ENCODE results near the gene GRN.
"Not testable (repeated sequence)": the region's sequence is repeated elsewhere in the genome, so short reads cannot be mapped to it uniquely, and the experiment has no call there.

The GRN gene

GRCh38 chr17:44361292-44362260 lies 16.5 kb downstream of the GRN start:
- no peak for DNase-seq (ENCODE audit: low spot score)

- no peak for DNase-seq (ENCODE audit: low spot score)
Observed at GRCh38 chr17:44362459-44362948, 17.4 kb downstream of the GRN start.

GRCh38 chr17:44362949-44363612 lies 18.0 kb downstream of the GRN start:
- no peak for DNase-seq (ENCODE audit: low spot score)

- peak; percentile 71 for DNase-seq (ENCODE audit: low spot score)
Observed at GRCh38 chr17:44363613-44364159, 18.6 kb downstream of the GRN start, which contains the start of gene FAM171A2. Gene FAM171A2, minus strand, starts transcription at chr17:44363853. Its CDS starts 139 bp downstream, at chr17:44363714.

- DNase-seq (ENCODE audit: low spot score): not testable (repeated sequence)
Observed at GRCh38 chr17:44365051-44365450, 19.9 kb downstream of the GRN start.

- no peak for DNase-seq (ENCODE audit: low spot score)
Observed at GRCh38 chr17:44367231-44367979, 22.3 kb downstream of the GRN start.

- DNase-seq (ENCODE audit: low spot score): not testable (repeated sequence)
Observed at GRCh38 chr17:44368391-44369243, 23.5 kb downstream of the GRN start.

GRCh38 chr17:44369414-44370023 lies 24.4 kb downstream of the GRN start:
- DNase-seq (ENCODE audit: low spot score): not testable (repeated sequence)

- DNase-seq (ENCODE audit: low spot score): no peak
Observed at GRCh38 chr17:44372036-44372435, 26.9 kb downstream of the GRN start.

GRCh38 chr17:44374306-44375195 lies 29.4 kb downstream of the GRN start:
- DNase-seq (ENCODE audit: low spot score): no peak

- no peak for DNase-seq (ENCODE audit: low spot score)
Observed at GRCh38 chr17:44375196-44376017, 30.3 kb downstream of the GRN start.

- DNase-seq (ENCODE audit: low spot score): no peak
Observed at GRCh38 chr17:44376124-44376523, 31.0 kb downstream of the GRN start.

GRCh38 chr17:44376779-44377178 lies 31.7 kb downstream of the GRN start:
- no peak for DNase-seq (ENCODE audit: low spot score)

- no peak for DNase-seq (ENCODE audit: low spot score)
Observed at GRCh38 chr17:44378171-44378705, 33.1 kb downstream of the GRN start.

- no peak for DNase-seq (ENCODE audit: low spot score)
Observed at GRCh38 chr17:44379887-44380286, 34.8 kb downstream of the GRN start.

GRCh38 chr17:44380767-44381166 lies 35.7 kb downstream of the GRN start:
- no peak for DNase-seq (ENCODE audit: low spot score)

GRCh38 chr17:44381810-44382305 lies 36.8 kb downstream of the GRN start:
- no peak for DNase-seq (ENCODE audit: low spot score)

GRCh38 chr17:44382917-44383316 lies 37.8 kb downstream of the GRN start:
- DNase-seq (ENCODE audit: low spot score): no peak
